Heart left ventricle (tissue), 13 donors: Measurements from ENCODE around the gene FGD1.

Source experiments
- POLR2A ChIP-seq, 2 donors: fragments of 450-650 bp; IDR thresholded peaks; one replicate each; pipeline ENCODE4 v1.6.1; 2017; ENCODE audit warnings: antibody characterized with exemption in 2 of 2, mild to moderate bottlenecking in 2 of 2, moderate library complexity in 2 of 2
- TF ChIP-seq, protein P1 (sequence below), 12 donors: fragments of 200-600 bp; sonication (generic) in 4 of 12; IDR thresholded peaks; one replicate each; pipeline versions ENCODE4 v1.5.0 to v1.8.0; 2018 to 2022; ENCODE audit warnings: antibody characterized with exemption in 12 of 12, mild to moderate bottlenecking in 5 of 12
- donor health status: ischemic (EF 13 %, LVEDD 7.1; RV severe dilation, severe dysfunction).
- donor health status: DM: no; HTN: yes; CAD: no.
- donor health status: DM: no; HTN: no; CAD: no.
- donor health status: ischemic (EF 25% LVEDD 6.9; RV normal size, moderate dysfunction).
- donor health status: ischemic (EF 25% LVEDD 5.7; RV mildly dilated, moderate dysfunction).
- donor health status: ischemic (EF 35%, LVEDD 5.7; RV mildly dilated, moderate dysfunction).
- donor health status: nonischemic (EF 11% LVEDD 7.7; RV severe dilation, severe dysfunction).
- donor health status: DM: yes; HTN: yes; CAD: no.
- donor health status: PGD.
- donor health status: ischemic (EF 29% LVEDD 5.4; RV normal size, mild dysfunction).
- donor health status: nonischemic (EF 23%, LVEDD 6.1; RV moderate dilation, normal function).

DNA sequence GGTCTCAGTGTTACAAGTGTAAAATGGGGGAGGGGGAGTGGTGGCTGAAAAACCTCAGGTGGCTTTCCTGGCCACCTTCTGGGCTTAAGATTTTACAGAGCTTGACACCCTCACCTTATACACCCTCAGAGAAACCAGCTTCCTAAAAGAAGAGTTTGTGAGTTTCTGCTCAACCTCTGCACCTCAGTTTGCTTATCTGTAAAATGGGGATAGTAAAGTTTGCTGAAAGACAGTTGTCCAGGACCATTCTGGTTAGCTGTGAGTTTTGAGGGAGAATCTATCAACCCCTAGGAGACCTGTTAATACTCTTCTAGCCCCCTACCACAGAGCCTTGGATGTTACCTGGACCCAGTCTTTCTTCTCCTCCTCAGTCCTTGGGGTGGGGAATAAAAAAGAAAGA lies 46.1 kb downstream of the FGD1 start:
- TF ChIP-seq, protein P1, sequence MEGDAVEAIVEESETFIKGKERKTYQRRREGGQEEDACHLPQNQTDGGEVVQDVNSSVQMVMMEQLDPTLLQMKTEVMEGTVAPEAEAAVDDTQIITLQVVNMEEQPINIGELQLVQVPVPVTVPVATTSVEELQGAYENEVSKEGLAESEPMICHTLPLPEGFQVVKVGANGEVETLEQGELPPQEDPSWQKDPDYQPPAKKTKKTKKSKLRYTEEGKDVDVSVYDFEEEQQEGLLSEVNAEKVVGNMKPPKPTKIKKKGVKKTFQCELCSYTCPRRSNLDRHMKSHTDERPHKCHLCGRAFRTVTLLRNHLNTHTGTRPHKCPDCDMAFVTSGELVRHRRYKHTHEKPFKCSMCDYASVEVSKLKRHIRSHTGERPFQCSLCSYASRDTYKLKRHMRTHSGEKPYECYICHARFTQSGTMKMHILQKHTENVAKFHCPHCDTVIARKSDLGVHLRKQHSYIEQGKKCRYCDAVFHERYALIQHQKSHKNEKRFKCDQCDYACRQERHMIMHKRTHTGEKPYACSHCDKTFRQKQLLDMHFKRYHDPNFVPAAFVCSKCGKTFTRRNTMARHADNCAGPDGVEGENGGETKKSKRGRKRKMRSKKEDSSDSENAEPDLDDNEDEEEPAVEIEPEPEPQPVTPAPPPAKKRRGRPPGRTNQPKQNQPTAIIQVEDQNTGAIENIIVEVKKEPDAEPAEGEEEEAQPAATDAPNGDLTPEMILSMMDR (IDR thresholded peaks at IDR 0.05): no peak
- TF ChIP-seq POLR2A (IDR thresholded peaks at IDR 0.05): no peak
